GM12878 (cell line): ENCODE data around the gene FAM221A.

Experiments used
- BRCA1 ChIP-seq: IDR thresholded peaks from 2 replicates; pipeline ENCODE4 v1.6.1; 2011; ENCODE audit warnings: low read depth, low read length, improper control_type of control experiment
- CBFB ChIP-seq: IDR thresholded peaks from 2 replicates; pipeline ENCODE4 v1.6.1; 2016; ENCODE audit warnings: antibody characterized with exemption, low read depth
- CHD2 ChIP-seq: IDR thresholded peaks from 2 replicates; pipeline ENCODE4 v1.6.1; 2011; ENCODE audit warnings: low read depth, low read length, improper control_type of control experiment, borderline replicate concordance
- EP300 ChIP-seq, 2 experiments: fragments of 150-350 bp in 1 of 2; IDR thresholded peaks; 2 replicates each; pipeline ENCODE4 v1.6.1; 2011 to 2012; ENCODE audit warnings: low read depth in 2 of 2, low read length in 2 of 2, borderline replicate concordance in 1 of 2, improper control_type of control experiment in 1 of 2, inconsistent platforms in 1 of 2; ENCODE audit not compliant: control insufficient read depth in 1 of 2
- EZH2 ChIP-seq: IDR thresholded peaks from 2 replicates; pipeline ENCODE4 v1.6.1; 2012; ENCODE audit warnings: low read depth, mild to moderate bottlenecking, control low read depth, inconsistent platforms, low read length, borderline replicate concordance; ENCODE audit not compliant: control insufficient read depth
- IKZF2 ChIP-seq, 2 experiments: fragments of 450-650 bp; IDR thresholded peaks; 2 replicates each; pipeline ENCODE4 v1.6.1; 2017; ENCODE audit warnings: mild to moderate bottlenecking in 2 of 2, moderate library complexity in 2 of 2
- KDM1A ChIP-seq: fragments of 200-600 bp; sonication (generic); IDR thresholded peaks from 2 replicates; pipeline ENCODE4 v1.6.1; 2016; ENCODE audit warnings: borderline replicate concordance
- MTA3 ChIP-seq: IDR thresholded peaks from 2 replicates; pipeline ENCODE4 v1.6.1; 2012; ENCODE audit warnings: low read length, inconsistent platforms, borderline replicate concordance
- TF ChIP-seq, protein P1 (sequence below): fragments of 450-650 bp; IDR thresholded peaks from 2 replicates; pipeline ENCODE4 v1.6.1; 2017; ENCODE audit warnings: low read depth, mild to moderate bottlenecking, moderate library complexity
- TF ChIP-seq, protein P2 (sequence below): IDR thresholded peaks from 2 replicates; pipeline ENCODE4 v1.6.1; 2011; ENCODE audit warnings: low read depth, low read length, improper control_type of control experiment, borderline replicate concordance
- TF ChIP-seq, protein P3 (sequence below): fragments of 450-650 bp; formaldehyde crosslinking; IDR thresholded peaks from 2 replicates; pipeline ENCODE4 v1.5.0; 2022; ENCODE audit warnings: mild to moderate bottlenecking, missing genetic modification characterization
- TF ChIP-seq, protein P4 (sequence below), 3 experiments: IDR thresholded peaks in 2 of 3; conservative IDR thresholded peaks in 1 of 3; 2 replicates each; pipeline ENCODE4 v1.5.1; 2011; ENCODE audit warnings: low read depth in 3 of 3, low read length in 3 of 3, mild to moderate bottlenecking in 3 of 3, control low read depth in 2 of 3, moderate library complexity in 2 of 3, inconsistent platforms in 1 of 3, mixed read lengths in 1 of 3; ENCODE audit not compliant: control insufficient read depth in 2 of 3, insufficient read depth in 1 of 3; ENCODE audit errors: extremely low read depth in 1 of 3
- TF ChIP-seq, protein P5 (sequence below): IDR thresholded peaks from 2 replicates; pipeline ENCODE4 v1.6.1; 2012; ENCODE audit warnings: low read length, inconsistent platforms
- TF ChIP-seq, protein P6 (sequence below): IDR thresholded peaks from 2 replicates; pipeline ENCODE4 v1.6.1; 2012; ENCODE audit warnings: low read depth, low read length, improper control_type of control experiment

DNA sequence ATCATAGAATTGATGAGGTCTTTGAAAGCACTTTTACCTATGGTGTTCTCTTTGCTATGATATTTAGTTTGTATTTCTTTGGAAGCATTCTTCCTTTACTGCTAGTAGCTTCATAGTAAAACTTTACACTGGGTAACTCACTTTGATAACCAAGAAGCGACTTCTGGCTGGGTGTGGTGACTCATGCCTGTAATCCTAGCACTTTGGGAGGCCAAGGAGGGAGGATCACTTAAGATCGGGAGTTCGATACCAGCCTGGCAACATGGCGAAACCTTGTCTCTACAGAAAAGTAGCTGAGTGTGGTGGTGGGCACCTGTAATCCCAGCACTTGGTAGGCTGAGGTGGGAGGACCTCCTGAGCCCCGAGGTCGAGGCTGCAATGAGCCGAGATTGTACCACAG lies 46.6 kb upstream of the FAM221A start:
- TF ChIP-seq KDM1A (no peak), EZH2 (no peak), IKZF2 (IDR thresholded peaks at IDR 0.05) (no peak), BRCA1 (no peak), EP300 (IDR thresholded peaks at IDR 0.05; ENCODE audit: borderline replicate concordance in 1 of 2, control insufficient read depth in 1 of 2, low read depth in 2 of 2, low read length in 2 of 2) (no peak), CHD2 (no peak), MTA3 (no peak), CBFB (no peak)
- TF ChIP-seq, protein P1, sequence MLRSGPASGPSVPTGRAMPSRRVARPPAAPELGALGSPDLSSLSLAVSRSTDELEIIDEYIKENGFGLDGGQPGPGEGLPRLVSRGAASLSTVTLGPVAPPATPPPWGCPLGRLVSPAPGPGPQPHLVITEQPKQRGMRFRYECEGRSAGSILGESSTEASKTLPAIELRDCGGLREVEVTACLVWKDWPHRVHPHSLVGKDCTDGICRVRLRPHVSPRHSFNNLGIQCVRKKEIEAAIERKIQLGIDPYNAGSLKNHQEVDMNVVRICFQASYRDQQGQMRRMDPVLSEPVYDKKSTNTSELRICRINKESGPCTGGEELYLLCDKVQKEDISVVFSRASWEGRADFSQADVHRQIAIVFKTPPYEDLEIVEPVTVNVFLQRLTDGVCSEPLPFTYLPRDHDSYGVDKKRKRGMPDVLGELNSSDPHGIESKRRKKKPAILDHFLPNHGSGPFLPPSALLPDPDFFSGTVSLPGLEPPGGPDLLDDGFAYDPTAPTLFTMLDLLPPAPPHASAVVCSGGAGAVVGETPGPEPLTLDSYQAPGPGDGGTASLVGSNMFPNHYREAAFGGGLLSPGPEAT: no peak
- TF ChIP-seq, protein P2, sequence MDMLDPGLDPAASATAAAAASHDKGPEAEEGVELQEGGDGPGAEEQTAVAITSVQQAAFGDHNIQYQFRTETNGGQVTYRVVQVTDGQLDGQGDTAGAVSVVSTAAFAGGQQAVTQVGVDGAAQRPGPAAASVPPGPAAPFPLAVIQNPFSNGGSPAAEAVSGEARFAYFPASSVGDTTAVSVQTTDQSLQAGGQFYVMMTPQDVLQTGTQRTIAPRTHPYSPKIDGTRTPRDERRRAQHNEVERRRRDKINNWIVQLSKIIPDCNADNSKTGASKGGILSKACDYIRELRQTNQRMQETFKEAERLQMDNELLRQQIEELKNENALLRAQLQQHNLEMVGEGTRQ: no peak
- TF ChIP-seq, protein P3, sequence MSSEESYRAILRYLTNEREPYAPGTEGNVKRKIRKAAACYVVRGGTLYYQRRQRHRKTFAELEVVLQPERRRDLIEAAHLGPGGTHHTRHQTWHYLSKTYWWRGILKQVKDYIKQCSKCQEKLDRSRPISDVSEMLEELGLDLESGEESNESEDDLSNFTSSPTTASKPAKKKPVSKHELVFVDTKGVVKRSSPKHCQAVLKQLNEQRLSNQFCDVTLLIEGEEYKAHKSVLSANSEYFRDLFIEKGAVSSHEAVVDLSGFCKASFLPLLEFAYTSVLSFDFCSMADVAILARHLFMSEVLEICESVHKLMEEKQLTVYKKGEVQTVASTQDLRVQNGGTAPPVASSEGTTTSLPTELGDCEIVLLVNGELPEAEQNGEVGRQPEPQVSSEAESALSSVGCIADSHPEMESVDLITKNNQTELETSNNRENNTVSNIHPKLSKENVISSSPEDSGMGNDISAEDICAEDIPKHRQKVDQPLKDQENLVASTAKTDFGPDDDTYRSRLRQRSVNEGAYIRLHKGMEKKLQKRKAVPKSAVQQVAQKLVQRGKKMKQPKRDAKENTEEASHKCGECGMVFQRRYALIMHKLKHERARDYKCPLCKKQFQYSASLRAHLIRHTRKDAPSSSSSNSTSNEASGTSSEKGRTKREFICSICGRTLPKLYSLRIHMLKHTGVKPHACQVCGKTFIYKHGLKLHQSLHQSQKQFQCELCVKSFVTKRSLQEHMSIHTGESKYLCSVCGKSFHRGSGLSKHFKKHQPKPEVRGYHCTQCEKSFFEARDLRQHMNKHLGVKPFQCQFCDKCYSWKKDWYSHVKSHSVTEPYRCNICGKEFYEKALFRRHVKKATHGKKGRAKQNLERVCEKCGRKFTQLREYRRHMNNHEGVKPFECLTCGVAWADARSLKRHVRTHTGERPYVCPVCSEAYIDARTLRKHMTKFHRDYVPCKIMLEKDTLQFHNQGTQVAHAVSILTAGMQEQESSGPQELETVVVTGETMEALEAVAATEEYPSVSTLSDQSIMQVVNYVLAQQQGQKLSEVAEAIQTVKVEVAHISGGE (CRISPR knock-in tag): no peak
- TF ChIP-seq, protein P4, sequence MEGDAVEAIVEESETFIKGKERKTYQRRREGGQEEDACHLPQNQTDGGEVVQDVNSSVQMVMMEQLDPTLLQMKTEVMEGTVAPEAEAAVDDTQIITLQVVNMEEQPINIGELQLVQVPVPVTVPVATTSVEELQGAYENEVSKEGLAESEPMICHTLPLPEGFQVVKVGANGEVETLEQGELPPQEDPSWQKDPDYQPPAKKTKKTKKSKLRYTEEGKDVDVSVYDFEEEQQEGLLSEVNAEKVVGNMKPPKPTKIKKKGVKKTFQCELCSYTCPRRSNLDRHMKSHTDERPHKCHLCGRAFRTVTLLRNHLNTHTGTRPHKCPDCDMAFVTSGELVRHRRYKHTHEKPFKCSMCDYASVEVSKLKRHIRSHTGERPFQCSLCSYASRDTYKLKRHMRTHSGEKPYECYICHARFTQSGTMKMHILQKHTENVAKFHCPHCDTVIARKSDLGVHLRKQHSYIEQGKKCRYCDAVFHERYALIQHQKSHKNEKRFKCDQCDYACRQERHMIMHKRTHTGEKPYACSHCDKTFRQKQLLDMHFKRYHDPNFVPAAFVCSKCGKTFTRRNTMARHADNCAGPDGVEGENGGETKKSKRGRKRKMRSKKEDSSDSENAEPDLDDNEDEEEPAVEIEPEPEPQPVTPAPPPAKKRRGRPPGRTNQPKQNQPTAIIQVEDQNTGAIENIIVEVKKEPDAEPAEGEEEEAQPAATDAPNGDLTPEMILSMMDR (IDR thresholded peaks at IDR 0.05 in 2 of 3, conservative IDR thresholded peaks at IDR 0.05 in 1 of 3; ENCODE audit: control insufficient read depth in 2 of 3, extremely low read depth in 1 of 3, insufficient read depth in 1 of 3, low read depth in 3 of 3, low read length in 3 of 3): no peak
- TF ChIP-seq, protein P5, sequence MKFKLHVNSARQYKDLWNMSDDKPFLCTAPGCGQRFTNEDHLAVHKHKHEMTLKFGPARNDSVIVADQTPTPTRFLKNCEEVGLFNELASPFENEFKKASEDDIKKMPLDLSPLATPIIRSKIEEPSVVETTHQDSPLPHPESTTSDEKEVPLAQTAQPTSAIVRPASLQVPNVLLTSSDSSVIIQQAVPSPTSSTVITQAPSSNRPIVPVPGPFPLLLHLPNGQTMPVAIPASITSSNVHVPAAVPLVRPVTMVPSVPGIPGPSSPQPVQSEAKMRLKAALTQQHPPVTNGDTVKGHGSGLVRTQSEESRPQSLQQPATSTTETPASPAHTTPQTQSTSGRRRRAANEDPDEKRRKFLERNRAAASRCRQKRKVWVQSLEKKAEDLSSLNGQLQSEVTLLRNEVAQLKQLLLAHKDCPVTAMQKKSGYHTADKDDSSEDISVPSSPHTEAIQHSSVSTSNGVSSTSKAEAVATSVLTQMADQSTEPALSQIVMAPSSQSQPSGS: no peak
- TF ChIP-seq, protein P6, sequence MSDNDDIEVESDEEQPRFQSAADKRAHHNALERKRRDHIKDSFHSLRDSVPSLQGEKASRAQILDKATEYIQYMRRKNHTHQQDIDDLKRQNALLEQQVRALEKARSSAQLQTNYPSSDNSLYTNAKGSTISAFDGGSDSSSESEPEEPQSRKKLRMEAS: no peak
